ENCODE data around the gene SLC2A8.

Gene SLC2A8

GRCh38 chr9:127399736-127400269 lies 2.8 kb downstream of the SLC2A8 start:
- in situ Hi-C loops (cut with MboI; ENCODE audit: low sequenced_read_pairs), result no loop called here

- in situ Hi-C loops (cut with MboI; ENCODE audit: low sequenced_read_pairs), result no loop called here
Measured at GRCh38 chr9:127402401-127403090, 5.6 kb downstream of the SLC2A8 start.

- in situ Hi-C loops (cut with MboI; ENCODE audit: low sequenced_read_pairs), result no loop called here
Measured at GRCh38 chr9:127403507-127404192, 6.7 kb downstream of the SLC2A8 start.

GRCh38 chr9:127404631-127405030 lies 7.7 kb downstream of the SLC2A8 start:
- in situ Hi-C loops (cut with MboI; ENCODE audit: low sequenced_read_pairs), result no loop called here

GRCh38 chr9:127405344-127406125 lies 8.6 kb downstream of the SLC2A8 start:
- in situ Hi-C loops (cut with MboI; ENCODE audit: low sequenced_read_pairs), result no loop called here

GRCh38 chr9:127406799-127407491 lies 10.0 kb downstream of the SLC2A8 start:
- in situ Hi-C loops (cut with MboI; ENCODE audit: low sequenced_read_pairs), result no loop called here

GRCh38 chr9:127407492-127407843 lies 10.5 kb downstream of the SLC2A8 start:
- in situ Hi-C loops (cut with MboI; ENCODE audit: low sequenced_read_pairs), result no loop called here

- in situ Hi-C loops (cut with MboI; ENCODE audit: low sequenced_read_pairs), result no loop called here
Measured at GRCh38 chr9:127411122-127411521, 14.2 kb downstream of the SLC2A8 start.

- in situ Hi-C loops (cut with MboI; ENCODE audit: low sequenced_read_pairs), result no loop called here
Measured at GRCh38 chr9:127415141-127415540, 18.2 kb downstream of the SLC2A8 start.

- in situ Hi-C loops (cut with MboI; ENCODE audit: low sequenced_read_pairs), result no loop called here
Measured at GRCh38 chr9:127415657-127416056, 18.7 kb downstream of the SLC2A8 start.

GRCh38 chr9:127417131-127418036 lies 20.4 kb downstream of the SLC2A8 start:
- in situ Hi-C loops (cut with MboI; ENCODE audit: low sequenced_read_pairs), result no loop called here

- in situ Hi-C loops (cut with MboI; ENCODE audit: low sequenced_read_pairs), result no loop called here
Measured at GRCh38 chr9:127418037-127418471, 21.1 kb downstream of the SLC2A8 start.

- in situ Hi-C loops (cut with MboI; ENCODE audit: low sequenced_read_pairs), result no loop called here
Measured at GRCh38 chr9:127419348-127419747, 22.4 kb downstream of the SLC2A8 start.

- in situ Hi-C loops (cut with MboI; ENCODE audit: low sequenced_read_pairs), result no loop called here
Measured at GRCh38 chr9:127421057-127421456, 24.1 kb downstream of the SLC2A8 start.

GRCh38 chr9:127422133-127422782 lies 25.3 kb downstream of the SLC2A8 start:
- in situ Hi-C loops (cut with MboI; ENCODE audit: low sequenced_read_pairs), result no loop called here

GRCh38 chr9:127422787-127423186 lies 25.8 kb downstream of the SLC2A8 start:
- in situ Hi-C loops (cut with MboI; ENCODE audit: low sequenced_read_pairs), result no loop called here

GRCh38 chr9:127423476-127423933 lies 26.5 kb downstream of the SLC2A8 start:
- in situ Hi-C loops (cut with MboI; ENCODE audit: low sequenced_read_pairs), result no loop called here

GRCh38 chr9:127423934-127424675 lies 27.1 kb downstream of the SLC2A8 start, which contains the start of gene ZNF79:
TSS of gene ZNF79 (plus strand) at chr9:127424382. CDS start at chr9:127424788, 406 bp downstream.
- in situ Hi-C loops (cut with MboI; ENCODE audit: low sequenced_read_pairs), result no loop called here

- in situ Hi-C loops (cut with MboI; ENCODE audit: low sequenced_read_pairs), result no loop called here
Measured at GRCh38 chr9:127424676-127424999, 27.7 kb downstream of the SLC2A8 start.
